PC-9 (cell line): ENCODE data around the gene PGAM5. TPM values are rescaled to one million over a fixed set of nuclear protein-coding genes. Genes with fewer than 3 reads are reported as not detected.

Source experiments
- BruUV-seq: library from RNA; stranded (reverse); fragments of 400-500 nt; replicated peaks from 2 replicates; lab custom pipeline; 2021; lab: Mats Ljungman, UMichigan
- CTCF ChIA-PET: fragments of 300-600 bp; sonication (Branson Sonifier 250); formaldehyde crosslinking; loops from one replicate; lab custom pipeline; 2022; ENCODE audit warnings: antibody characterized with exemption; lab: Charles Lee
- POLR2A ChIA-PET: fragments of 300-600 bp; sonication (Branson Sonifier 250); formaldehyde crosslinking; loops from one replicate; lab custom pipeline; 2022; ENCODE audit warnings: antibody characterized with exemption; ENCODE audit not compliant: unreplicated experiment; lab: Charles Lee
- DNase-seq, 2 experiments: peaks; one replicate each; pipeline versions ENCODE4 v3.0.0 to v3.0.0-alpha.2; 2015 to 2022; ENCODE audit warnings: mixed read lengths in 1 of 2
- H2AFZ ChIP-seq: fragments of 200-600 bp; sonication (generic); 2 replicates; pipeline ENCODE4 v1.8.1; 2017; ENCODE audit warnings: antibody characterized with exemption
- H3F3A ChIP-seq: fragments of 200-600 bp; sonication (generic); 2 replicates; pipeline ENCODE4 v1.8.1; 2017; ENCODE audit warnings: antibody characterized with exemption, mild to moderate bottlenecking, low read depth; ENCODE audit not compliant: insufficient read depth
- H3K27ac ChIP-seq: fragments of 200-600 bp; sonication (generic); 2 replicates; pipeline ENCODE4 v1.6.1; 2016; ENCODE audit warnings: mixed run types
- H3K27me3 ChIP-seq: fragments of 200-600 bp; sonication (generic); 2 replicates; pipeline ENCODE4 v1.6.1; 2016; ENCODE audit warnings: low read depth, mixed run types; ENCODE audit not compliant: insufficient read depth
- H3K36me3 ChIP-seq: fragments of 200-600 bp; sonication (generic); 2 replicates; pipeline ENCODE4 v1.6.1; 2016; ENCODE audit warnings: low read depth, mixed run types
- H3K4me1 ChIP-seq: fragments of 200-600 bp; sonication (generic); replicated peaks from 2 replicates; pipeline ENCODE4 v1.6.1; 2016; ENCODE audit warnings: mixed run types; ENCODE audit not compliant: insufficient read depth
- H3K4me2 ChIP-seq: fragments of 200-600 bp; sonication (generic); 2 replicates; pipeline ENCODE4 v1.6.1; 2017; ENCODE audit warnings: mixed run types
- H3K4me3 ChIP-seq: fragments of 200-600 bp; sonication (generic); 2 replicates; pipeline ENCODE4 v1.6.1; 2016; ENCODE audit warnings: mixed run types
- H3K79me2 ChIP-seq: fragments of 200-600 bp; sonication (generic); 2 replicates; pipeline ENCODE4 v1.6.1; 2017; ENCODE audit warnings: low read depth, mixed run types
- H3K9me2 ChIP-seq: fragments of 200-600 bp; sonication (generic); 2 replicates; pipeline ENCODE4 v1.8.1; 2017; ENCODE audit warnings: mild to moderate bottlenecking; ENCODE audit not compliant: insufficient read depth
- H3K9me3 ChIP-seq: fragments of 200-600 bp; sonication (generic); 2 replicates; pipeline ENCODE4 v1.8.1; 2016; ENCODE audit warnings: low read depth; ENCODE audit not compliant: insufficient read depth
- H4K20me1 ChIP-seq: fragments of 200-600 bp; sonication (generic); 2 replicates; pipeline ENCODE4 v1.8.1; 2017; ENCODE audit not compliant: insufficient read depth
- EZH2 ChIP-seq: fragments of 200-600 bp; sonication (generic); IDR thresholded peaks from 2 replicates; pipeline ENCODE4 v1.8.0; 2017; ENCODE audit warnings: antibody characterized with exemption, low read depth
- intact Hi-C: fragments of 100-400 bp; cut with micrococcal nuclease; formaldehyde crosslinking; loops from one replicate; pipeline ENCODE4 v1.10.0; 2022; ENCODE audit not compliant: unreplicated experiment
- total RNA-seq: library from RNA; stranded (reverse); gene quantifications from 2 replicates; pipeline ENCODE4 v1.2.3, GENCODE V29; 2021
- TF ChIP-seq, protein P1 (sequence below): fragments of 200-600 bp; sonication (generic); conservative IDR thresholded peaks from 2 replicates; pipeline ENCODE4 v1.6.1; 2017; ENCODE audit warnings: mixed run types, antibody characterized with exemption, mild to moderate bottlenecking, moderate library complexity

Gene PGAM5
- total RNA-seq, 1 experiment from 2014 or later, result 59.0 TPM

DNA sequence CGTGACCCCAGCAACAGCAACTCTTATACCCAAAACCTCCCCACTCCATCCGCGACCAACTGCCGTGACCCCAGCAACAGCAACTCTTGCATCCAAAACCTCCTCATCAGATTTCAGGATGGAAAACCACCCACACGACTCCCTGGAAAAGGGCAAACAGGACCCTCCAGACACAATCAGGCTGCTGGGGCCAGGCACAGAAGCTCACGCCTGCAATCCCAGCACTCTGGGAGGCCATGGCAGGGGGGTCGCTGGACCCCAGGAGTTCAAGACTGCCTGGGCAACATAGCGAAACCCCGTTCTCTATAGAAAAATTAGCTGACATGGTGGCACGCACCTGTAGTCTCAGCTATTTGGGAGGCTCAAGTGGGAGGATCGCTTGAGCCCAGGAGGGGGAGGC, 19.7 kb downstream of the PGAM5 start:
- H3K9me2 ChIP-seq, result no peaks in the 10 kb centered on the region
- CTCF ChIA-PET, result no interaction called here
- intact Hi-C loops, result no loop called here
- H3K4me1 ChIP-seq, result no peaks in the 10 kb centered on the region
- no peak for DNase-seq
- TF ChIP-seq, protein P1, sequence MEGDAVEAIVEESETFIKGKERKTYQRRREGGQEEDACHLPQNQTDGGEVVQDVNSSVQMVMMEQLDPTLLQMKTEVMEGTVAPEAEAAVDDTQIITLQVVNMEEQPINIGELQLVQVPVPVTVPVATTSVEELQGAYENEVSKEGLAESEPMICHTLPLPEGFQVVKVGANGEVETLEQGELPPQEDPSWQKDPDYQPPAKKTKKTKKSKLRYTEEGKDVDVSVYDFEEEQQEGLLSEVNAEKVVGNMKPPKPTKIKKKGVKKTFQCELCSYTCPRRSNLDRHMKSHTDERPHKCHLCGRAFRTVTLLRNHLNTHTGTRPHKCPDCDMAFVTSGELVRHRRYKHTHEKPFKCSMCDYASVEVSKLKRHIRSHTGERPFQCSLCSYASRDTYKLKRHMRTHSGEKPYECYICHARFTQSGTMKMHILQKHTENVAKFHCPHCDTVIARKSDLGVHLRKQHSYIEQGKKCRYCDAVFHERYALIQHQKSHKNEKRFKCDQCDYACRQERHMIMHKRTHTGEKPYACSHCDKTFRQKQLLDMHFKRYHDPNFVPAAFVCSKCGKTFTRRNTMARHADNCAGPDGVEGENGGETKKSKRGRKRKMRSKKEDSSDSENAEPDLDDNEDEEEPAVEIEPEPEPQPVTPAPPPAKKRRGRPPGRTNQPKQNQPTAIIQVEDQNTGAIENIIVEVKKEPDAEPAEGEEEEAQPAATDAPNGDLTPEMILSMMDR, result no peak
- no peak for TF ChIP-seq EZH2
- H3K27ac ChIP-seq, result no peak overlapping the region
- POLR2A ChIA-PET, result no interaction called here
- H3K36me3 ChIP-seq, result peaks cover 36% of the 10 kb centered on the region
- H3F3A ChIP-seq, result peaks cover 60% of the 10 kb centered on the region
- peaks cover 33% of the 10 kb centered on the region; the same call in 1 of the 2 replicates for H4K20me1 ChIP-seq
- H3K9me3 ChIP-seq, result no peaks in the 10 kb centered on the region
- H3K4me2 ChIP-seq, result no peak overlapping the region
- no peaks in the 10 kb centered on the region; the same call in 1 of the 2 replicates for H3K79me2 ChIP-seq
- H3K27me3 ChIP-seq, result no peaks in the 10 kb centered on the region
- no peak overlapping the region for H2AFZ ChIP-seq
- BruUV-seq, result no TSS peak
- no peak overlapping the region for H3K4me3 ChIP-seq

DNA sequence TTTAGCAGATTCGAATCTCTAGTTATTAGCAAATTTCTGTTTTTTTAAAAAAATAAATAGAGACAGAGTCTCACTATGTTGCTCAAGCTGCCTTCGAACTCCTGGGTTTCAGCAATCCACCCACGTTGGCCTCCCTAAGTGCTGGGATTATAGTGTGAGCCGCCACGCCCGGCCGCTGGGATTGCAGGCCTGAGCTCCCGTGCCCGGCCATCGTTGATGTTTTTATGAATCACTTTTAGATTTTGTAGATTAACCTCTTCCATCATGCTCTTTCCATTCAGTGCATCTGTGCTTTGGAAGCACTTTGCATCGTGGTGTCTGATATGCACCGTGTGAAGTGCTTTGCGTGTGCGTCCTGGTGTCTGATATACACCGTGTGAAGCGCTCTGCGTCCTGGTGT, 20.9 kb downstream of the PGAM5 start:
- H3K9me3 ChIP-seq, result no peaks in the 10 kb centered on the region
- H3K4me2 ChIP-seq, result no peak overlapping the region
- H3K4me3 ChIP-seq, result no peak overlapping the region
- DNase-seq, result no peak
- H3K79me2 ChIP-seq, result no peaks in the 10 kb centered on the region; the same call in 1 of the 2 replicates
- H3K36me3 ChIP-seq, result peaks cover 48% of the 10 kb centered on the region
- peaks cover 54% of the 10 kb centered on the region for H3F3A ChIP-seq
- H2AFZ ChIP-seq, result no peak overlapping the region
- ChIA-PET CTCF (no interaction called here), POLR2A (no interaction called here)
- no peaks in the 10 kb centered on the region for H3K4me1 ChIP-seq
- no TSS peak for BruUV-seq
- no peaks in the 10 kb centered on the region for H3K27me3 ChIP-seq
- intact Hi-C loops, result no loop called here
- H4K20me1 ChIP-seq, result peaks cover 34% of the 10 kb centered on the region
- TF ChIP-seq EZH2, result no peak
- TF ChIP-seq, protein P1, result no peak
- H3K9me2 ChIP-seq, result no peaks in the 10 kb centered on the region
- H3K27ac ChIP-seq, result no peak overlapping the region

DNA sequence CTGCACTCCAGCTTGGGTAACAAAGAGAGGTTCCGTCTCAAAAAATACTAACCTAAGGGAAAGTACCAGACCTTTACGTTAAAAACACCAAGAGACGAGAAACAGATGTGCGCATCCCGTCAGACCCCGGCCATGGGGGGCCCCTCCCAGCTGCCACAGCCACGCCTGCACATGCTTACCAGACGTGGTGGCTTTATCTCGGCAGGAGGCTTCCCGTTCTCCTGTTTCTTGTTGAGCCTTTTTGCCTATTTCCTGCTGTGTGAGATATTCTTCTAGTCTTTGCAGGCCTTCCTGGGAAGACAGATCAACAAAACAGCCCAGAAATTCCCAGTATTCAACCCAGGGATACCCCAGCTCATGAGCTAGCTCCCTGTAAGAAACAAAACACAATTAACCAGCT, 23.6 kb downstream of the PGAM5 start:
- Histone ChIP-seq H3K4me1 (no peaks in the 10 kb centered on the region), H4K20me1 (peaks cover 29% of the 10 kb centered on the region), H3K9me2 (no peaks in the 10 kb centered on the region), H3F3A (peaks cover 40% of the 10 kb centered on the region), H3K27ac (no peak overlapping the region), H3K27me3 (no peaks in the 10 kb centered on the region), H3K36me3 (peaks cover 53% of the 10 kb centered on the region), H3K4me2 (no peak overlapping the region), H3K9me3 (no peaks in the 10 kb centered on the region), H3K79me2 (no peaks in the 10 kb centered on the region), H3K4me3 (no peak overlapping the region), H2AFZ (no peak overlapping the region)
- intact Hi-C loops, result no loop called here
- ChIA-PET POLR2A (no interaction called here), CTCF (no interaction called here)
- TF ChIP-seq EZH2, result no peak
- TF ChIP-seq, protein P1, result no peak
- BruUV-seq, result no TSS peak
- no peak for DNase-seq
